DMS53 treated with DMSO at 0.1 percent for 48 hours (cell line): ENCODE results near the gene CDKN2A.

Source experiments
- DNase-seq: peaks from one replicate; lab custom pipeline; 2025; ENCODE audit not compliant: unreplicated experiment; lab: John Stamatoyannopoulos, UW

CDKN2A gene

GRCh38 chr9:21945606-21946005, 48.6 kb downstream of the CDKN2A start:
- no peak for DNase-seq

DNA sequence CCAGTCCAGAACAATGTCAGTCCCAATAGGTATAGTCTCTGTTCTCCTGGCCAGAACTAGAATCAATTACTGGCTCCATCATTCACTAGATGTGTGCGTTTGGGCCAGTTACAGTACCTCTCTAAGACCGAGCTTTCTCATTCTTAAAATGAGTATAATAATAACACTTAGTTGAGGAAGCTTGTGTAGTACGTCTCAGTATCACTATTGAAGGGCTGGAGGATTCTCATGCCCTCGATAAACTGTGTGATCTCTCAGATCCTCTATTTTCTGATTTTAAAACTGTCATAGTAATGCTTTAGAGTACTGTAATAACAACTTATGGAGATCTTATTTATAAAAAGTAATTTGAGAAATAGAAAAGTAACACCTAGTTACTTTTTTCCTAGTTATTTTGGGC, 50.7 kb downstream of the CDKN2A start:
- DNase-seq: no peak

DNA sequence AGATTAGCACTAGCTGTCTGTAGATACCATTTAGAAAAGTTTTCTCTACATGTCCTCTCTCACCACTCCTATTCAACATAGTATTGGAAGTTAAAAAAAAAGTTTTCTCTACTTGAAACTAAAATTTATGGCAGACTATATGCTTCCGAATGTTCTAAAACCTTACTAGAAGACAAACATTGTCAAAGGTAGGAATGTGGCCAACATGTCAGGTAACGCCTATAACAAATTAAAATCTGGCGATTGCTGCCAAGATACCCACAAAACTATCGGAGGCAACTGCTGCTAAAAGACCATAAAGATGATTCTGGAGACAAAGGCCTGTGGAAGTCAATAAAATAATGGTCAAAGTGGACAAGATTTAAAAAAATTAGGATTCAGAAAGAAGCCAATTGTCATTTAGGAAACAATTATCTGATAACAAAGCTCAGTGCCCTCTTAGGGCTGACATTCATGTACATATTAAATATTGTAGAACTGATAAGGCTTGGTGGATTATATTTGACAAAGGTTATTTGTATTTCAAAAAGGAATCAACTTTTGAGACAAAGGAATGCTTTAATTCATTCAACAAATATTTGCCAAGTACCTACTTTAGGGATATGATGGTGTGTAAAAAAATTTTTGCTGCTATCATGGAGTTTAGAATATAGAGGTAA, 52.7 kb downstream of the CDKN2A start:
- no peak for DNase-seq

- no peak for DNase-seq
Observed at GRCh38 chr9:21936161-21936560, 58.0 kb downstream of the CDKN2A start.

- DNase-seq: no peak
Observed at GRCh38 chr9:21935631-21936030, 58.6 kb downstream of the CDKN2A start.

GRCh38 chr9:21933865-21934264, 60.3 kb downstream of the CDKN2A start:
- no peak for DNase-seq

DNA sequence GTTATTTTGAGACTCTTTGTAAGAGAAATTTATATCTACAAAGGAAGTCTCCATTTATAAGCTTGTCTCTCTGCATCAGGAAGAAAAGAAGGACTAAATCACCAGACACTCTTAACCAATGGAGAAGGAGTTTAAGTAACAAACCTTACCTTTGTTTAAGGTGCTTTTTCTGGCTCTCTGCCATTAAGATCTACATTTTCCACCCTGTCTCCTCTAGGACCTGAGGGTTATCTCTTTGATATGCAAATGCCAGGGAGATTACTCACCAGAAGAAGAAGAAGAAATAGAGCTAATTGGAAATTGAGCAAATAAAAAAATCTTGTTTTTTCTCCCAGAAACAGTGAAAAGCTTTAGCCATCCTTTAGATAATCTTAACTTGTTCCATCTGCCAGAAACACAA, 60.9 kb downstream of the CDKN2A start:
- DNase-seq: no peak

DNA sequence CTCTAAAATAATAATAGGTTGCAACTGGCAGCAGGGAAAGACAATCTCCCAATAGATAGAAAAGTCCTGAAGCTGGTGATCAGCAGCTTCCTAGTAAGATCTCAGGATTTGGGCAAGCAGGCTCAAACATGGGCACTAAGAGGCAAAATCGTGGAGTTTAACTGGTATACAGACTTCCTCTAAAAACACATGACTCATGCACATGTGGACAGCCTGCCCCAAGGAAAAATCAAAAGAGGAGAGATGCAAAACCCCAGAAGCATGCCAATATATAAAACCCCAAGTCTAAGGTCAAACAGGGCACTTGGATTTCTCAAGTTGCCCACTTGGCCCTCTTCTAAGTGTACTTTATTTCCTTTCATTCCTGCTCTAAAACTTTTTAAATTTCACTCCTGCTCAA, 62.8 kb downstream of the CDKN2A start:
- DNase-seq: no peak

DNA sequence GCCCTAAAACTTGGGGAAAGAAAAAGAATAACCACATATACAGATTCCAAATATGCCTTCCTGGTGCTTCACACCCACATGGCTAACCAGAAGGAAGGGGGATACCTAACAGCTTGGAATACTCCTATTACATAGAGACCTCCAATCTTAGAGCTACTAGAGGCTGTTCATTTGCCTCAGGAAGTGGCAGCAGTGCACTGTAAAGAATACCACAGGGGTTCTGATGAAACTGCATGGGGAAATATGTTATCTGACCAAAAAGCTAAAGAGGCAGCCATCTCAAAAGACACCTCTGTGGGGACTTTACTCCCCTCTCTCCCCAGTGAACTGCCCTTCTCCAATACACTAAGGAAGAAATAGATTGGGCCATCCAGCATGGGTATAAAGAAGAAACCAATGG, 66.4 kb downstream of the CDKN2A start:
- no peak for DNase-seq

DNA sequence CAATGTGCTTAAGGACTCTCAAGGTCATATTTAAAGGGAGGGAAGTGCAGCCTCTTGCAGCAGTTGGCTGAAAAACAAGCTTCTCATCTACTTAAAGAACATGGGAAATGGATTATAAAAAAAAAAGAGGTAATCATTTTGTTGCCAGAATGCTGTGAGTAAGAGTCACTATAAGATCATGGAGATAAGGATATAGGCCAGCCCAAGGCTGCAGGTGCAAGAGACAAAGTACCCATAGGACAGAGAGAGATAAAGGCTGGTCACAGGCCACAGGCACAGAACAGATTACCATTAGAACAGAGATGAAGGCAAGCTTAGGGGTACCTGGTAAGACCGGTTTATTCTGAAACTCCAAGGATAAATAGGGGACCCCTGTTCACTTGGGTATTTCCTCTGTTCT, 70.5 kb downstream of the CDKN2A start:
- no peak for DNase-seq

DNA sequence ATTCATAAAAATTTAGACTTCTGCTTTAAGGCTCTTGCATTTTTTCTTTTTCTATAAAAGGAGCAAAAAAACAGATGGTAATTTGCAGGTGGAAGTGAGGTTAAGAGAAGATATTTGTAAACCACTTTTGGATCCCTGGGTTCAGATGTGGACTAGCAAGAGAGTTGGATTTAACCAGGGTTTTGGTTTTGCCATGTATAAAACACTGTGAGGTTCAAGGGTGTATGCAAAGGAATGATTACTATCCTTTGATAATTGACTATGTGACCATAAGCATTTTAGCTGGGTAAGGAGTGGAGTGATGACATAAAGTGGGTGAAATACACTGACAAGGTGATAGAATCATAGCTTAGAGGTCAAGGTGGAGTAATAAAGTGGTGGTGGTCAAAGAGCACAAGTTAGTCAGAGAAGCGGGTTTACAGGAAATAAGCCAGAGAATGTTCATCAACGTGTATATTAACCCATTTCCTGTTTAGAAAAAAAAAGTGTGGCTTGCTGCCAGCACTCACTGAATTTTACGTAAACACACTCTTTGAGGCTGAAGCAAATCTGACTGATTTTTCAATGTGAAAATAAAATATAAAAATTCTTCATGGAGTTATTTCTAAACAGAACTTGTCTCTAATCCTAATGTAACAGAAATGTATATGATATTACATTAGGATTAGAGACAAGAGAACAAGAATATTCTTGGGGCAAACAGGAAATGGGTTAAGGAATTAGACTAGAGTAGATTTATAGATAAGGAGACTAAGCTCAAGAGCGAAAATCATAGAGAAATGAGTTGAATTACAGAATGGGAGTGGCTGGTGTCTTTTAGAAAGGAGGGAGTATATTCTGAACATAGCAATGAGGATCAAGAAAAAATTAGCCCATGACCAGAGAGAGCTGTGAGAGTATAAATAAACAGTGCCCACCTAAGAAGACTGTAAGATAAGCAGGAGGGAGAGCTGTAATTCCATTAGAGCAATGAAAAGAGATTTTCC, 74.5 kb downstream of the CDKN2A start:
- DNase-seq: peak; percentile 64
